ENCODE data around the gene SLC35F3.
A peak's percentile ranks its signal among the peaks of the same experiment; 100 is the strongest.

SLC35F3 gene

DNA sequence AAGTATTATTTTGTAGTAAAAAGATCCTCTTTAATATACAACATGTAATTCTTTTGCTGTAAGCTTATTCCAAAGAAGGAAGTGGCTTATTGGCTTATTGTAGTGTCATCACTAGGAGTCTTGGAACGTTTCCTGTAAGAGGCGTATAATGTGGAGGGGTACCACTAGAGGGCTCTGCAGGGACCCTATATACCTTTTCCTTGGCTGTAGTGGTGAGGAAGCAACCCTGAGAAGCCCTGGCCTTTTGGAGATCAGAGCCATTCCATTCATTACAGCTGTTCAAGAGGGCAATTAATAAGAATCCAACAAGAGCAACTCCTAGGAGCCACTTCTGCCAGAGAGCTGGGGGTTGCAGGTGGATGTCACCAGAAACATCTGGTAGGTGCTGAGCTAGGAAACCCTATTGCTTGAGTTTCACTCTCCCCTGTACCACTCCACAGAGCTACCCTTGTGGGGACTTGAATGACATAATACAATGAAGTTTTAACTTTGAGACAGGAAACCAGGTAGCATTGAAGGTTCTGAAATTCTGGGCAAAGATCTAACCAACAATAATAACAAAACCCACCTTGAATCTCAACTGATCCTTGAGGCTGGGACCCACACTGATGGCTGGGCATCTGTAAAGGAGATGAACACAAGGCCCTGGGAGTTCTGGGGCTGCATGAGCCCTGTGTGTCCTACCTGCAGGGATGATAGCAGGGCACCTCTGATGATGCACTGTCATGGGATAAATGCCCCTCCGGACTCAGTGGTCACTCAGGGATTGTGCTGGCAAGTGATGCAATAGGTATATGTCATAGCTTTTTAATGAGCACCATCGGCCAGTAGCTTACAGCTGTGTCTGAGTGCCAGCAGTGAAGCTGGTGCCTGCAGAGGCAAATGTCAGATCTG, 308.5 kb downstream of the SLC35F3 start:
- POLR2A ChIA-PET = no interaction called here
- 44% methylated on average over 4 of the region's 4 CpGs for WGBS (ENCODE audit: insufficient coverage)
- no peak overlapping the region for H3K27ac ChIP-seq (ENCODE audit: insufficient read depth in 1 of 2, low read depth in 1 of 2, low read length in 2 of 2, poor library complexity in 1 of 2, severe bottlenecking in 2 of 2)

DNA sequence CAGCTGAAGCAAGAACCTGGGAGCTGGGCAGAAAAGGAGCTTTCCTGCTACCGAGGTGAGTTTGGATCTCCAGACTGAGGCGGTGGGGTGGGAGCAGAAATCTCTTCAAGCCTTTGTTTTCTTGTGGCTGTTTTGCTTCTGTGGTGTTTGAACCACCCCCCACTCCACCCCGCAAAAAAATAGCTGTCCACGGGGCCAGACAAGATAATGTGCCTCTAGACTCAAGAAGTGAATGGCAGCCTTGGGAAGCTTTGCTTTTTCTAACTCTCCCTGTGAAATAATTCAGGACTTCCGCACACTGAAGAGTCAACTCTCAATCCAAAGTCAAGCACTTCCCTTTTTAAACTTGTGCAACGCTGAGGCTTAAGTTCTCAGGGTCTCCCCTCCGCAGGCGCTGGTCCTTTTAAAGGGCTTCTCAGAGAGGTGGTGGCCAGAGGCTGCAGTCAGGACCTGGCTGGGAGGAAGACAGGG, 309.2 kb downstream of the SLC35F3 start:
- peak overlapping the region in 6 of 7 experiments; percentile 56 to 85 (median 70) for H3K4me3 ChIP-seq (ENCODE audit: control insufficient read depth in 1 of 7, extremely low read depth in 1 of 7, insufficient read depth in 4 of 7, low read depth in 2 of 7, low read length in 6 of 7)

More for the DNA sequence above, 308.5 kb downstream of the SLC35F3 start:
- Histone ChIP-seq H3K9me3 (ENCODE audit: control extremely low read depth in 1 of 5, control insufficient read depth in 4 of 5, insufficient read depth in 2 of 5, low read depth in 1 of 5, low read length in 4 of 5) (no peaks in the 10 kb centered on the region), H3K27me3 (replicated peaks in 2 of 5; ENCODE audit: control insufficient read depth in 4 of 5, insufficient read depth in 5 of 5, low read length in 4 of 5) (peaks cover 0 to 21% (median 10%) of the 10 kb centered on the region in 5 experiments), H3K4me3 (ENCODE audit: control insufficient read depth in 1 of 7, extremely low read depth in 1 of 7, insufficient read depth in 4 of 7, low read depth in 2 of 7, low read length in 6 of 7) (peak overlapping the region in 2 of 7 experiments; percentile 74 to 85), H3K4me1 (ENCODE audit: control extremely low read depth in 1 of 4, control insufficient read depth in 4 of 4, insufficient read depth in 4 of 4, low read length in 3 of 4) (peaks cover 5 to 28% (median 15%) of the 10 kb centered on the region in 4 experiments), H3K36me3 (ENCODE audit: control insufficient read depth in 4 of 4, insufficient read depth in 4 of 4, low read length in 3 of 4) (no peaks in the 10 kb centered on the region)
- CTCF ChIA-PET = interaction anchor here (0.7 to 4.9 kb wide), 14 partner anchors 9 to 137 kb away, joined by 3 to 33 read pairs (median 4); no protein-coding TSS in a partner anchor
- peak; percentile 63 to 78 (median 71) for DNase-seq

DNA sequence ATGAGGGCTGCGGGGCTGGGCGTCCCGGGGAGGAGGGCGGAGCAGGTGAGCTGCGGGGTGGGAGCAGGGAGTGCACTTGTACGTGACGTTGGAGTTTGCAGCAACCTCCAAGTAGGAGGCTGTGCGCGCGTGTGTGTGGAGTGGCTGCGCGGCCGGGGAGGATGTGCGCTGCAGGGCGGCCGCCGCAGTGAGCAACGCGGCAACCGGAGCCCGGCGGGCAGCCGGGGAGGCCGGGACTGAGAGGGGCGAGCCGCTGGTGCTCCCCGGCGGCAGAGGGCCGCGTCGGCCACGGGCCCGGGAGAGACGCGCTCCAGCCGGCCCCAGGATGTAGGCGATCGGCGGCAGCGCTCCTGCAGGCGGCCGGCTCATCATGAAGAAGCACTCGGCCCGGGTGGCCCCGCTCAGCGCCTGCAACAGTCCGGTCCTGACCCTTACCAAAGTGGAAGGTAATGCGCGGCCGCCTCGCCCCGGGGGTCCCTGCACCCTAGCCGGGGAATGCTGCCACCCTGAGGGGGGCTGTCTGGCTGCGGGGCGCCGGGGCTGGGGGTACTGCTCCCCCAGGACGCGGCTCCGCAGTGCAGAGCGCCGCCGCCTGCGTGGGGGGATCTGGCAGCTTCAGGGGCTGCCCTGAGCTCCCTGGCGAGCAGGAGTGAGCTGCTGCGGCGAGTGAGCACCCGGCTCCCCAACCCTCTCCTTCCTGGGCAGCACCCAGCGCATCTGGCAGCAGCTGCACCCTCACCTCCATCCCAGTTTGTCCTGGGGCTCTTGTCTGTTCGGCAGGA, 309.8 kb downstream of the SLC35F3 start:
- Histone ChIP-seq H3K27me3 (replicated peaks in 2 of 5; ENCODE audit: control insufficient read depth in 4 of 5, insufficient read depth in 5 of 5, low read length in 4 of 5) (peaks cover 0 to 21% (median 10%) of the 10 kb centered on the region in 5 experiments), H3K4me1 (ENCODE audit: control extremely low read depth in 1 of 4, control insufficient read depth in 4 of 4, insufficient read depth in 4 of 4, low read length in 3 of 4) (peaks cover 5 to 28% (median 15%) of the 10 kb centered on the region in 4 experiments), H3K36me3 (ENCODE audit: control insufficient read depth in 4 of 4, insufficient read depth in 4 of 4, low read length in 3 of 4) (no peaks in the 10 kb centered on the region), H3K9me3 (ENCODE audit: control extremely low read depth in 1 of 5, control insufficient read depth in 4 of 5, insufficient read depth in 2 of 5, low read depth in 1 of 5, low read length in 4 of 5) (no peaks in the 10 kb centered on the region), H3K4me3 (ENCODE audit: control insufficient read depth in 1 of 7, extremely low read depth in 1 of 7, insufficient read depth in 4 of 7, low read depth in 2 of 7, low read length in 6 of 7) (peak overlapping the region; percentile 21 to 85 (median 66)), H3K27ac (ENCODE audit: insufficient read depth in 1 of 2, low read depth in 1 of 2, low read length in 2 of 2, poor library complexity in 1 of 2, severe bottlenecking in 2 of 2) (no peak overlapping the region)
- ChIA-PET POLR2A (no interaction called here), CTCF (interaction anchor here (0.7 to 4.9 kb wide), 4 partner anchors 17 to 96 kb away, joined by 3 to 33 read pairs (median 14); no protein-coding TSS in a partner anchor)
- peak; percentile 49 to 85 (median 76) for DNase-seq
- WGBS (ENCODE audit: insufficient coverage) = under 1% methylated on average over 67 of the region's 69 CpGs

More for the DNA sequence above, 309.2 kb downstream of the SLC35F3 start:
- H3K27me3 ChIP-seq (replicated peaks in 2 of 5; ENCODE audit: control insufficient read depth in 4 of 5, insufficient read depth in 5 of 5, low read length in 4 of 5) = peaks cover 0 to 21% (median 10%) of the 10 kb centered on the region in 5 experiments
- H3K27ac ChIP-seq (ENCODE audit: insufficient read depth in 1 of 2, low read depth in 1 of 2, low read length in 2 of 2, poor library complexity in 1 of 2, severe bottlenecking in 2 of 2) = no peak overlapping the region
- CTCF ChIA-PET = interaction anchor here (0.7 to 4.9 kb wide), 10 partner anchors 8 to 113 kb away, joined by 3 to 33 read pairs (median 4); no protein-coding TSS in a partner anchor
- POLR2A ChIA-PET = no interaction called here
- no peaks in the 10 kb centered on the region for H3K36me3 ChIP-seq (ENCODE audit: control insufficient read depth in 4 of 4, insufficient read depth in 4 of 4, low read length in 3 of 4)
- 8% methylated on average over 7 of the region's 8 CpGs for WGBS (ENCODE audit: insufficient coverage)
- no peaks in the 10 kb centered on the region for H3K9me3 ChIP-seq (ENCODE audit: control extremely low read depth in 1 of 5, control insufficient read depth in 4 of 5, insufficient read depth in 2 of 5, low read depth in 1 of 5, low read length in 4 of 5)
- H3K4me1 ChIP-seq (ENCODE audit: control extremely low read depth in 1 of 4, control insufficient read depth in 4 of 4, insufficient read depth in 4 of 4, low read length in 3 of 4) = peaks cover 5 to 28% (median 15%) of the 10 kb centered on the region in 4 experiments
- DNase-seq = peak; percentile 40 to 84 (median 75)

DNA sequence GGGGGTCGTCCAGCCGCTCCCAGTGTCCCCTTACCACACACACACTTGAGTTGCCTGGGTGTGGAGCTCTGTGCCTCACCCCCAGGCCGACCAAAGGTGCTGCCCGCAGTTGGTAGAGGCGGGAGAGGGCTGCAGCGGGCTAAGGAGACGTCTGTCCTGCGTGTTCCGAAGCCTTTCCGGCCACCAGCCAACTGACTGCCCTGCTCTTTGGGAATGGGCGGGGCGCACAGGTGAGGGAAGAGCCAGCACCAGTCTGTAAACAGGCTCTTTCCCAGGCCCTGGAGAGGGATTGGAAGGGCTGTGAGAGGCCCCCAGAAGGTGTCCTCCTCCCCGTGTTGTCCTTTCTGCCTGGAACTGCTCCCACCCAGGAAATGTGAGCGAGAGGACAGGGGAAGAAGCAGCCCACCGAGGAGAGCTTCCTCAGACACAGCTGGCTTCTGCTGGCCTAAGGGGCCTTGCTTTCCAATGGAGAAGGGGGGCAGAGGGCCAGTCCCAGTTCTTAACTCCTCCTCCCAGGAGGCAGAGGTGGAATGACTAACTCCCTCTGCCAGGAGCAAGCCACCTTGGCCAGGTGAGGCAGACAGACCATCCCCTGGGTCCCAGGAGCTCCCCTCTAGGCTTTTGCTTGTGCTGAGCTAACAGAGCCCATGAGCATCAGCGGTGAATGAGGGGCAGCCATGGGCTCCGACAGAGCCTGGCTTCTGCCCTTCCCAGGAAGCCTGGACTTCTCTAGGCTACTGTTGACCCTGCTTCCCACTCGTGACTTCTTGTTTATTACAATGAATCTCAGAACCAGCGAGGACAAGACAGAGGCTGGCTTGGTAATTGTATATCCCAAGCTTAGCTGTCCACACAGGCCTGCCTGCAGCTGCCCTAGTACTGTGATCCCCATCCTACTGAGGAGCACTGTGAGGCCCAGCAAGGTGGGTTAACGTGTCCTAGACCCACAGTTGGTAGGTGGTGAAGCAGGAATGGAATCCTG, 310.7 kb downstream of the SLC35F3 start:
- Histone ChIP-seq H3K36me3 (ENCODE audit: control insufficient read depth in 4 of 4, insufficient read depth in 4 of 4, low read length in 3 of 4) (no peaks in the 10 kb centered on the region), H3K4me3 (ENCODE audit: control insufficient read depth in 1 of 7, extremely low read depth in 1 of 7, insufficient read depth in 4 of 7, low read depth in 2 of 7, low read length in 6 of 7) (peak overlapping the region in 5 of 7 experiments; percentile 56 to 85 (median 74)), H3K4me1 (ENCODE audit: control extremely low read depth in 1 of 4, control insufficient read depth in 4 of 4, insufficient read depth in 4 of 4, low read length in 3 of 4) (peaks cover 5 to 28% (median 15%) of the 10 kb centered on the region in 4 experiments), H3K27me3 (replicated peaks in 2 of 5; ENCODE audit: control insufficient read depth in 4 of 5, insufficient read depth in 5 of 5, low read length in 4 of 5) (peaks cover 0 to 21% (median 10%) of the 10 kb centered on the region in 5 experiments), H3K27ac (ENCODE audit: insufficient read depth in 1 of 2, low read depth in 1 of 2, low read length in 2 of 2, poor library complexity in 1 of 2, severe bottlenecking in 2 of 2) (no peak overlapping the region), H3K9me3 (ENCODE audit: control extremely low read depth in 1 of 5, control insufficient read depth in 4 of 5, insufficient read depth in 2 of 5, low read depth in 1 of 5, low read length in 4 of 5) (no peaks in the 10 kb centered on the region)
- CTCF ChIA-PET = interaction anchor here (3.6 to 4.9 kb wide), 2 partner anchors 16 to 95 kb away, joined by 25 to 33 read pairs; no protein-coding TSS in a partner anchor
- no peak for DNase-seq
- WGBS (ENCODE audit: insufficient coverage) = 81% methylated on average over 14 of the region's 20 CpGs
- POLR2A ChIA-PET = no interaction called here

DNA sequence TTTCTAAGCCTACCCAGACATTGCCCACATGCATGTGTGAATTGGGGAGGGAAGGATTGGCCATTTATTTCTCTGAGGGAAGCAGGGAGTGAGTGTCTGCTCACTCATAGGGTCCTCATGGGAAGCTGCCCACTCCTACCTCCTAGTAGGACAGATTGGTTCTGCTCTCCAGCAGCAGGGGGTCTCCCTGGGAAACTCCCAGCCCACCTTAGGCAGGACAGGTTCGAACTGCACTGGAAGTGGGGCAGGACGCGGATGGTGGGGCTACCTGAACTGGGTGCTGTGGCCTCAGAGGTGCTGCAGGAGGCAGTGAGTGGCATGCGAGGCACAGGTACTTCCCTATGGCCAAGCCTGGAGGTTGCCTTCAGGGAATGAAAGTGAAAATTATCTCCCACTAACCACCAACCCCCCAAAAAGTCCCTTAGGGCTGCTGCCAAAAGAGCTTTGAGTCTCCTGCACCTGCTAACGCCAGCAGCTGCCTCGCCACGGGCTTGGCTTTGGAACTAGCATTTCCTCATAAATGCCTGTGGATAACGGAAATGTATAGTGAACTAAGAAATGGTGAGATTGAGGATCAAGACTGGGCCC, 311.7 kb downstream of the SLC35F3 start:
- Histone ChIP-seq H3K27ac (ENCODE audit: insufficient read depth in 1 of 2, low read depth in 1 of 2, low read length in 2 of 2, poor library complexity in 1 of 2, severe bottlenecking in 2 of 2) (no peak overlapping the region), H3K9me3 (ENCODE audit: control extremely low read depth in 1 of 5, control insufficient read depth in 4 of 5, insufficient read depth in 2 of 5, low read depth in 1 of 5, low read length in 4 of 5) (no peaks in the 10 kb centered on the region), H3K4me1 (ENCODE audit: control extremely low read depth in 1 of 4, control insufficient read depth in 4 of 4, insufficient read depth in 4 of 4, low read length in 3 of 4) (peaks cover 5 to 28% (median 15%) of the 10 kb centered on the region in 4 experiments), H3K36me3 (ENCODE audit: control insufficient read depth in 4 of 4, insufficient read depth in 4 of 4, low read length in 3 of 4) (no peaks in the 10 kb centered on the region), H3K4me3 (ENCODE audit: control insufficient read depth in 1 of 7, extremely low read depth in 1 of 7, insufficient read depth in 4 of 7, low read depth in 2 of 7, low read length in 6 of 7) (no peak overlapping the region), H3K27me3 (replicated peaks in 2 of 5; ENCODE audit: control insufficient read depth in 4 of 5, insufficient read depth in 5 of 5, low read length in 4 of 5) (peaks cover 0 to 25% (median 10%) of the 10 kb centered on the region in 5 experiments)
- ChIA-PET CTCF (interaction anchor here (1.3 kb wide), 1 partner anchor 14 kb away, joined by 7 read pairs; no protein-coding TSS in a partner anchor), POLR2A (no interaction called here)
- WGBS (ENCODE audit: insufficient coverage) = 89% methylated on average over 5 of the region's 8 CpGs
- DNase-seq = peak in 2 of 3 donors; percentile 55 to 64

Data from common myeloid progenitor, CD34-positive (primary cell).